Stimulated activated CD4-positive, alpha-beta T cell treated with anti-CD3 and anti-CD28 coated beads, Interleukin-2, amount 100 ng/mL, for 24 hours (primary cell): ENCODE measurements around the gene DUSP15.
"Not testable (repeated sequence)": the region's sequence is repeated elsewhere in the genome, so short reads cannot be mapped to it uniquely, and the experiment has no call there.

Experiments used
- DNase-seq, 2 donors: peaks; one replicate each; pipeline ENCODE4 v3.0.0-alpha.2; 2020

The DUSP15 gene, protein sequence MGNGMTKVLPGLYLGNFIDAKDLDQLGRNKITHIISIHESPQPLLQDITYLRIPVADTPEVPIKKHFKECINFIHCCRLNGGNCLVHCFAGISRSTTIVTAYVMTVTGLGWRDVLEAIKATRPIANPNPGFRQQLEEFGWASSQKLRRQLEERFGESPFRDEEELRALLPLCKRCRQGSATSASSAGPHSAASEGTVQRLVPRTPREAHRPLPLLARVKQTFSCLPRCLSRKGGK

DNA sequence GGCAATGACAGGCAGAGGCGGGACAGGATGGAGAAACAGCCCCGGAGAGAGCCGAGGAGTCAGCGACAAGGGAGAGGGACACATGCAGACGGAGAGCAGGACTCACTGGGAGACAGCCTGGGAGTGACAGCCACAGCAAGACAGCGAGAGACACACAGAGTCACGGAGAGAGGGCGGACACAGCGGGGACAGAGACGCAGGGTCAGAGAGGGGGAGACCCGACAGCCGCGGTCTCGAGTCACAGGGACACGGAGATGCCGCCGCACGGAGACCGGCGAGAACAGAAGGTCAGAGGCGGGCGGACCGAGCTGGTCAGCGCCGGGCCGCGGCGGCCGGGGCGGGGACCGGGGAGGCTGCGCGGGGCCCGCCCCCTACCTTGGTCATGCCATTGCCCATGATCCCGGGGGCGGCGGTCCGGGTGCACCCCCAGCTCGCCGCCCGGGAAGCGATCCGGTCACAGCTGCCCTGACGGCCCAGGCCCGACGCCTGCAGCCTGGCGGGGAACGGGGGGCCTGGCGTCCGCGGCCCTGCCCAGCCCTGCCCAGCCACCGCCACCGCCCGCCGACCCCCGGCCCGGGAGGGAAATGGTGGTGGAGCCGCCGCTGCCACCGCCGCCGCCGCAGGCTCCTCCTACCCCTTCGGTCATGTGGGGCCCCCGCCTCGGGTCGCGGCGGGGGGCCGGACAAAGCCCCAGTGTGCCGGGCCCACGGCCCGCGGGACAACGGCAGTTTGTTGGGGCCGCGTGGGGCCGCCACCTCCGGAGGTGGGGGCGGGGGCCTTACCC, at the start of gene DUSP15, which contains the start of gene TTLL9:
Gene DUSP15 (minus strand): TSS at position 586 of the 784 bp plus-strand sequence. CDS start 190 bp downstream, at position 396.
Gene TTLL9 (plus strand): TSS at position 693 of the 784 bp plus-strand sequence. CDS start 493 bp downstream, outside the sequence.
- no peak for DNase-seq

GRCh38 chr20:31919410-31920155, 49.3 kb upstream of the DUSP15 start:
- DNase-seq: no peak

DNA sequence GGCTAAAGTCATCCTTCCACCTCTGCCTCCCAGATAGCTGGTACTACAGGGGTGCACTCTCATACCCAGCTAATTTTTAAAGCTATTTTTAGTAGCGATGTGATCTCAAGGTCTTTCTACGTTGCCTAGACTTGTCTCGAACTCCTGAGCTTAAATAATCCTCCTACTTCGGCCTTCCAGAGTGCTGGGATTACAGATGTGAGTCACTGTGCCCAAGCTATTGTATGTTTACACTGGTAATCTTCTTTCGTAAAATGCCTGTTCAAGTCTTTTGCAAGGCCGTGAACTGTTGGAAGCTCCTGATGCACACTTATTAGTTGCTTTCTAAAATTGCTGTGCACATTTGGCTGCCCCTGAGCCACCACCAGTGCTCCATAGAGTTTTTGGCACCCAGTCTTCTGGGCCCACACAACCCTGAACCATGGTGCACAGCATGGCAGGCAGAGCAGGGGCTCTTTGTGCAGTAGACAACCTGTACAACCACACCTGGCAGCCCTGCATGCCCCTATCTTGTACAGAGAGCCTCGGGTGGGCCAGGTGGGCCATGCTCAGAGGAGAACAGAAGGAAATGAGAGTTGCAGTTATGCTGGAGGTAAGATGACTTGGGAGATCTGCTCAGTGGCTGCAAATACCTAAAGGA, 48.3 kb upstream of the DUSP15 start:
- DNase-seq: no peak

DNA sequence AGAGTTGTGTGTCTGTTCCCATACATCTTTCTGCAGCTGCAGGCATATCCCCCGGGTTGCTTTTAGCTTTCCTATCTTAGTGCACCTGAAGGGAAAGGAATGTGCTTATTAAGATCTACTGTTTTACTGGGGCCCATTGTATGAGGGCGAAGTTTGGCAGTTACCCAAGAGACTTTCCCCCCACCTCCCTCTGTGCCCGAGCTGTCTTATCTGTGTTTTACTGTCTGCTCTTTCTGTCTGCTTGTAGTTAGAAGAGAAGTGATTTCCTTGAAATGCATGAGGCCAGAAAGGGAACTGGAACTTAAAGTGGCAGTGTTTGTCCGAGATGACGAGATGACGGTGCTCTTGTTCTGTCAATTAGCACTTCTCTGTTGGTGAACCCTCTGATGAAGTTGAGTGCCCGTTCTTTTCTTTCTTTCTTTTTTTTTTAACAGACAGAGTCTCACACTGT, 47.7 kb upstream of the DUSP15 start:
- DNase-seq: not testable (repeated sequence)

- no peak for DNase-seq
These were observed 46.4 kb upstream of the DUSP15 start for GRCh38 chr20:31916708-31917107.

DNA sequence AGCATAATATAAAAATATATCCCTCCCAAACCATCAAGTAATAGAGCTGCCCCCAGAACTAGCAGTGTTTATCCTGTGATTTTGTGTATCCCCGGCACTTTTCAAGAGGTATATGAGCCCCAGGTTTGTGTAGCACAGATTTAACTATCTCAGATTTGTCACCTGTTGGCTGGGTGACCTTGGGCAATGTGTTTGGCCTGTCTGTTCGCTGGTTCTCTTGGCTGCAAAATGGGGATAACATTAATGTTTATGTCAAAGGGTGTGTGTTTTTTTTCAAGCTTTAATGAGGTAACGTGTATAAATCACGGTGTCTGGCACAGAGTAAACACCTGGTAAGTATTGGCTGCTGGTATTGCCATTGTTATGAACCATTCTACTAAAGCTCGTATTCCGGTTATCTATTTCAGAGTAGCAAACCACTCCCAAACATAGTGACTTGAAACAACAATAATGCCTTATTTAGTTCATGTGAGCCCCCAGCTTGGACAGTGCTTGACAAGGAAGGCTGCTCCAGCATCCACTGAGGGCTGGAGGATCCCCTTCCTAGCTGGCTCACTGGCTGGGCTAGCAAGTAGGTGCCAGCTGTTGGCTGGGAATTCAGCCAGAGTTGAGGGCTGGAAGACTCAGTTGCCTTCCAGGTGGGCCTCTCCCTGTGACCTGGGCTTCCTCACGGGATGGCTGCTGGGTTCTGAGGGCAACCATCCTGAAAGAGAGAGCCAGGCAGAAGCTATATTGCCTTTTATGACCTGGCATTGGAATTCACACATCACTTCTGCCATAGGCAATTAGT, 45.4 kb upstream of the DUSP15 start:
- DNase-seq: no peak

- no peak for DNase-seq
These were observed 43.8 kb upstream of the DUSP15 start for GRCh38 chr20:31914170-31914569.

DNA sequence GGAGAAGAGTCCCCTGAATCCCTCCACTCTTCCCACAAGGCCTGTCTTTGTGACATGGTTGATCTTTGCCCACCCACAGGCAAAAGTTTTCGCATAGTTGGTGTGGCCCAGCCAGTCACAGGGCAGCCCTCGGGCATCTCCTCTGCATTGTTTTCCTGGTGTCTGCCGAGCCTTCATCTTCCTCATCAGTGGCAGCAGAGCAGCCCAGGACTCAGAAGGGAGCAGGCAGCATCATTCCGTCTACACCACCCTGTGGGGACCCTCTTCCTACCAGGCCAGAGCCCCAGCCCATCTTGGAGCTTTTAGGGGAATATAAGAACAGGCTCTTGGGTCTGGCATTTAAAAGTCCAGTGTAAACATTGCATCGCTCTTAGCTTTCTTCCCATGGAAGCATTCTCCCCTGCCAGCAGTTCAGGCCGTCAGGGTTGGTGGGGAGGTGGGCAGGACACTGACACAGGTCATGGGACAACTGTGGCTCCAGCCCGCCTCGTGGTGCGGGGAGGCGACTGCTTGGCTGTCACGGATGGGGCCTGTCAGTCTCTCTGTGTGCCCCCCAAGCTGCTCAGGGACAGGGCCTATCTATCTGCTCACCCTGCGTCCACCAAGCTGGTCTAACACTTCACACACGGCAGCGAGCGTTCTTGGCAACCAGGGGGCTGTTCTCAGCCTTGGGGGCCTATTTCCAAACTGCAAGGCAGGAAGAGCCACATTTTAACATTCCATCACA, 43.3 kb upstream of the DUSP15 start:
- no peak for DNase-seq

GRCh38 chr20:31910071-31910803, 39.9 kb upstream of the DUSP15 start:
- no peak for DNase-seq

GRCh38 chr20:31909253-31910070, 39.1 kb upstream of the DUSP15 start:
- no peak for DNase-seq

- DNase-seq: no peak
These were observed 38.1 kb upstream of the DUSP15 start for GRCh38 chr20:31908424-31908823.

- no peak for DNase-seq
These were observed 37.7 kb upstream of the DUSP15 start for GRCh38 chr20:31908016-31908415.

DNA sequence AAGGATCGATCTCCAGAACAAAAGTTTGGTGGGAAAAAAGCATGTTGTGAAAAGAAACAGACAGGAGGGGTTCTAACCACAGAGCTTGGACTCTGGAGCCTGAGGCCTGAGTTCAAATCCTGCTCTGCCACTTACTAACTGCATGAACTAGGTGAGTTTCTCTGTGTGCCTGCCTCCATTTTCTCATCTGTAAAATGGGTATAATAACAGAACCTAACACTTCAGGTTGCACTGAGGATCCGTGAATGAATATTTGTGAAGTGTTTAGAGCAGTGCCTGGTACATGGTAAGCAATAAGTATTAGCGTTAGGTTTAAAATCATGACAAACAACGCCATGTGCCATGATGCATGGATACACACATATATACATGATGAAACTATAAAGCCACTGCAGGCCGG, 36.7 kb upstream of the DUSP15 start:
- DNase-seq: no peak

- no peak for DNase-seq
These were observed 35.7 kb upstream of the DUSP15 start for GRCh38 chr20:31906001-31906400.

DNA sequence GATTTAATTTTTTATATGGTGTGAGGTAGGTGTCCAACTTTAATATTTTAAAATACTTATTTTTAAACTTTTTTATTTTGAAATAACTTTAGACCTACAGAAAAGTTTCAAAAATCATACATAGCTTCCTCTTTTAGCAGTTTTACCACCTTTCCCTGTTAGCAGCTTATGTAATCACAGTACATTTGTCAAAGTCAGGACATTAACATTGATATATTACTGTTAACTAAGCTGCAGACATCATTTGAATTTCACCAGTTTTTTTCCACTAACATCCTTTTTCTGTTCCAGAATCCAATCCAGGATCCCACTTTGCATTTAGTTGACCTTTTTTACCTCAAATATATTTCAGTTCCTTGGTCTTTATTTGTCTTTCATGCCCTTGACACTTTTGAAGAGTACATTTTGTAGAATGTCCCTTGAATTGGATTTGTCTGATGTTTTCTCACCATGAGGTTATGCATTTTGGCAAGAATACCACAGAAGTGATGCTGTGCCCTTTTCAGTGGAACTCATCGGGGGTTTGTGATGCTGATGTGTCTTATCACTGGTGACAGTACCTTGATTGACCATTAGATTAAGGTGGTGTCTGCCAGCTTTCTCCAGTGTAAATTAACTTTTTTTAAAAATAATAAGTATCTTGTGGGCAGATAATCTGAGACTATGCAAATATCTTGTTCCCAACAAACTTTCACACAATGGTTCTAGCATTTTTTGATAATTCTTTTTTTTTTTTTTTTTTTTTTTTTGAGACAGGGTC, 33.5 kb upstream of the DUSP15 start:
- no peak for DNase-seq

GRCh38 chr20:31901615-31902014, 31.3 kb upstream of the DUSP15 start:
- no peak for DNase-seq

DNA sequence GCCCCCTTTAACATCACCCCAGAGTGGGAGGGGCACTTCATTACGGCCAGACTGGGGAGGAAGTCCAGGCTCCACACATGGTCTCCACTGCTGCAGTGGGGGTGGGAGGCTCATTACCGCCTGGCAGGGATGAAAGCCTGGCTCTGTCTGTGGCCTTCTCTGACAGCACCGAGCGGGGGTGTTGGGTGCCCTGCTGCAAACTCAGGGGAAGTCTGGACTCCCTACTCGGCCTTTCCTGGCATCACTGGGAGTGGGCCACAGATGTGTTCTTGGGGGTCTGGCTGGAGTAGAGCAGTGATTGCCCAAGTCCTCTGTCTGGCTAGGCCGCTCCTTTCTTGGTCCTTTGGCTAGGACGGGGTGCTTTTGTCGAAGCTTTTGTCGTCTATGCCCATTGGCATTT, 27.2 kb upstream of the DUSP15 start:
- no peak for DNase-seq

DNA sequence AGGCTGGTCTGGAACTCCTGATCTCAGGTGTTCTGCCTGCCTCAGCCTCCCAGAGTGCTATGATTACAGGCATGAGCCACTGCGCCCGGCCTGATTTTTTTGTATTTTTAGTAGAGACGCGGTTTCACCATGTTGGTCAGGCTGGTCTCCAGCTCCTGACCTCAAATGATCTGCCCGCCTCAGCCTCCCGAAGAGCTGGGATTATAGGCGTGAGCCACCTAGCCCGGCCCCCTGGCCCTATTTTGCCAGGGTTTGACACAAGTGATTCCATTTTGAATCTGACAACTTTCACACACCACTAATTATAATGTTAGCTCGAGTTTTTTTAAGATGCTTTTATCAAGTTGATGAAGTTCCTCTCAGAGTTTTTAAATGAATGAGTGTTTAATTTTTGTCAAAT, 25.7 kb upstream of the DUSP15 start:
- DNase-seq: no peak
